Medulla oblongata (tissue), 1 donor: Measurements from ENCODE around the gene GAB1.

Experiments used
- DNase-seq: peaks from one replicate; pipeline ENCODE4 v3.0.0-alpha.2; 2015; ENCODE audit errors: extremely low spot score

The GAB1 gene

GRCh38 chr4:143336781-143337599 lies at the start of gene GAB1:
Gene GAB1 (plus strand): TSS chr4:143336876. CDS start chr4:143337189, 313 bp downstream.
- DNase-seq: peak; percentile 86

GRCh38 chr4:143287572-143287923 lies 49.1 kb upstream of the GAB1 start:
- DNase-seq: no peak

DNA sequence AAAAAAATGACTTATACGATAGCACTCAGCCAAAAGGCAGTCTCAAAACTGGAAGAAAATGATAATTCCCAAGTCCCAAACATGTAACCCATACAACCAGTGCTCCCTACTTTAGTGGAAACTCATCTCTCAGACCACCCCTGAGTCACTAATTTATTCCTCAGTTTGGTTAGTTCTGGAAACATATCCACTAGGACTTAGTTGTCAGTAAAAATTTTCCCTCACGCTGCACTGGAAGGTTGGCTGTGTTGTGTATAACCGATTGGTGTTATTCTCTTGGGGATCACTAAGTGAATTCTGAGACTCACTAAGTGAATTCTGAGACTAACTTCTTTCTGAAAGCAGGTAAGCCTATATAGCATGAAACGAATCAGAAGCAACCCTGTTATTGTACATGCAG lies 48.5 kb upstream of the GAB1 start:
- DNase-seq: no peak

DNA sequence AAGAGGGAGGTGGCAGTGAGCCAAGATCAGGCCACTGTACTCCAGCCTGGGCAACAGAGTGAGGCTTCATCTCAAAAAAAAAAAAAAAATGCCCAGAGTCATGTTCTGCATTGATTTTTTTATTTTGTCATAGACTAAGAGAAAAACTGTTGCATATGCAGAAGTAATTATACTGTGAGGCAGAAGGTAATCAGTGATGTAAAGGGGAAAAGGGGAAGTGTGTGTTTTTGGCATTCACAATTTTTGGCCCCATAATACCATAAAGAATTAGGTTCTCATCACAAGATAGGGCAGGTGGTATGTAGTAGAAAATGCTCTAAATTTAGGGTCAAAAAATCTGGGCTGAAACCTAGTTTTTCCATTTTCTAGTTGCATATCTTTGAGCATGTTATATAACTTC lies 47.3 kb upstream of the GAB1 start:
- DNase-seq: no peak

- DNase-seq: no peak
Observed at GRCh38 chr4:143291314-143291713, 45.4 kb upstream of the GAB1 start.

- no peak for DNase-seq
Observed at GRCh38 chr4:143292858-143293257, 43.8 kb upstream of the GAB1 start.

DNA sequence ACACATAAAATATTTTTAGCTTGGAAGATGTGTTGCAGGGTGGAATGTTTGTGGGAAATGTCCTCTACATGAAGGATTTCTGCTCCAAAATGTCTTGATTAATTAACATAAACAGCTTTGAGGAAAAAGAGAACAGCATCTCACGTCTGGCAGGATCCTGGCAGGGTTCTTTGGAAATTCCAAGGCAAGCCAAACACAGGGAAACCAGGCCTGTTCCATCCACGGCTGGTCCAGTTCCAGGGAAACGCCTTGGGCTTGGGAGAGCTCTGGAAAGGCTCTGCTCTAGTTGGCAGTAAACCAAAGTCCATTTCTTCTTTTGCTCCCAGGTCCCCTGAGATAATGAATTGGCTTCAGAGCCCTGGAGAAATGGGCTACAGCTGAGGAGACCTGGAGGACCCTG lies 42.4 kb upstream of the GAB1 start:
- DNase-seq: peak; percentile 39

- no peak for DNase-seq
Observed at GRCh38 chr4:143294710-143295275, 41.9 kb upstream of the GAB1 start.

GRCh38 chr4:143296397-143297067 lies 40.1 kb upstream of the GAB1 start:
- no peak for DNase-seq

GRCh38 chr4:143300860-143301259 lies 35.8 kb upstream of the GAB1 start:
- no peak for DNase-seq

- no peak for DNase-seq
Observed at GRCh38 chr4:143302536-143302935, 34.1 kb upstream of the GAB1 start.

GRCh38 chr4:143306788-143307187 lies 29.9 kb upstream of the GAB1 start:
- DNase-seq: no peak

GRCh38 chr4:143307531-143307930 lies 29.1 kb upstream of the GAB1 start:
- no peak for DNase-seq

GRCh38 chr4:143308377-143308776 lies 28.3 kb upstream of the GAB1 start:
- no peak for DNase-seq

- no peak for DNase-seq
Observed at GRCh38 chr4:143311924-143312323, 24.8 kb upstream of the GAB1 start.

GRCh38 chr4:143313521-143313920 lies 23.2 kb upstream of the GAB1 start:
- no peak for DNase-seq

GRCh38 chr4:143313996-143314395 lies 22.7 kb upstream of the GAB1 start:
- no peak for DNase-seq

- DNase-seq: no peak
Observed at GRCh38 chr4:143320113-143320512, 16.6 kb upstream of the GAB1 start.

DNA sequence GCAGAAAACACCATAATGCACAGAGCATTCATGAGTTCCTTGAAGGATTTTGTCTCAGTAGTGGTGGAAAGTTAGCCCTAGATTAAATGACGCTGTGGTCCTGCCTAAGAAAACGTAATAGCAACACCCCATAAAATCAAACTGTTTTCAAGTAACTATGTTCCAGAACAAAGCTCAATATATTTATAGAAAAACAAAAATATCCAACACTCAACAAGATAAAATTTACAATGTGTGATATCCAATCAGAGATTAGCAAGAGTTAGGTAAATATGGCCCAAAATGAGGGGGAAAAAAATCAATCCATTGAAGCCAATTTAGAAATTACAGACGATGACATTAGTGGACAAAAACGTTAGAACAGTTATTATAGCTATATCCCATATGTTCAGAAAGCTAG lies 9.9 kb upstream of the GAB1 start:
- DNase-seq: no peak

- DNase-seq: no peak
Observed at GRCh38 chr4:143329985-143330384, 6.7 kb upstream of the GAB1 start.

GRCh38 chr4:143335979-143336780 lies 496 bp upstream of the GAB1 start:
- DNase-seq: peak; percentile 93

DNA sequence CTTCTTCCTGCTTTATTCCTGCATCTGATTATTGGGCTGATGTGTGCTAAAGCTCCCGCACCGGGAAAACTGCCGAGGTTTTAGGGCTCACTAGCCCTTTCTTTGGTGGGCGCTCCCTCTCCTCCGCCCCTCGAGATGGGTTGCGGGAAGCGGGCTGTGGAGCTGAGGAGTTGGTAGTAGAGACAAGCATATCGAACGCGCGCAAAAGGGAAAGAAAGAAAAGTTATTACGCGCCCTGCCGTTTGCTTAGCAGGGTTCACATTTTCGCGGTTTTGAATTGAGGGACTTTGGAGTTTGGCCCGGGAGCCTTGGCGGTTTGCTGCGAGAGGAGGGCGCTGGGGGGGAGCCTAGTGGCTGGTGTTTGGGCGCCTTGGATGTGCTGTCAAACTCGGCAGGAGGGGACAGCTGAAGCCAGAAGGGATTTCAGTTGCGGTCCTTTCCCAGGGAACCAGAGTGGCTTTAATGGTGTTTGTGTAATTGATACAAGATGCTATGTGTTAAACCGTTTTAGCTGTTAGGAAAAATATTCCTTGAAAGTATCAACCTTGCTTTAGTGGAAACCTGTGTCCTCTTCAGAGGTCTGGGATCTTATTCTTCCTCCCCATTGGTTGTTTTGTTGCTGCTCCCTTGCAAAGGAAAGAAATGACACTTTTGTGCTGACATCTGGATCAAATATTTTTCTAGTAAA lies 1.1 kb downstream of the GAB1 start:
- DNase-seq: peak; percentile 81
